KMS-11 (cell line): ENCODE data around the gene NUDCD3.

Experiments
- H2AFZ ChIP-seq: fragments of 200-600 bp; sonication (generic); 2 replicates; pipeline ENCODE4 v1.6.1; 2016; ENCODE audit warnings: antibody characterized with exemption, mixed run types, low read depth
- H3K27ac ChIP-seq: fragments of 200-600 bp; sonication (generic); 2 replicates; pipeline ENCODE4 v1.6.1; 2016; ENCODE audit warnings: mild to moderate bottlenecking, mixed run types
- H3K27me3 ChIP-seq: fragments of 200-600 bp; sonication (generic); 2 replicates; pipeline ENCODE4 v1.6.1; 2017; ENCODE audit warnings: mild to moderate bottlenecking, low read depth, mixed run types, moderate library complexity; ENCODE audit not compliant: insufficient read depth
- H3K36me3 ChIP-seq: fragments of 200-600 bp; sonication (generic); 2 replicates; pipeline ENCODE4 v1.6.1; 2017; ENCODE audit warnings: mild to moderate bottlenecking, mixed run types; ENCODE audit not compliant: insufficient read depth
- H3K4me1 ChIP-seq: fragments of 200-600 bp; sonication (generic); 2 replicates; pipeline ENCODE4 v1.6.1; 2016; ENCODE audit warnings: mild to moderate bottlenecking, low read depth, mixed run types; ENCODE audit not compliant: poor library complexity, severe bottlenecking
- H3K4me2 ChIP-seq: fragments of 200-600 bp; sonication (generic); 2 replicates; pipeline ENCODE4 v1.7.0; 2016; ENCODE audit warnings: mild to moderate bottlenecking, mixed run types
- H3K4me3 ChIP-seq: fragments of 200-600 bp; sonication (generic); IDR thresholded peaks from 2 replicates; pipeline ENCODE4 v1.6.1; 2017; ENCODE audit warnings: low read depth, low read length, mixed read lengths; ENCODE audit not compliant: insufficient read depth
- H3K79me2 ChIP-seq: fragments of 200-600 bp; sonication (generic); 2 replicates; pipeline ENCODE4 v1.6.1; 2016; ENCODE audit warnings: low read depth, mixed run types; ENCODE audit not compliant: insufficient read depth
- H3K9ac ChIP-seq: fragments of 200-600 bp; sonication (generic); 2 replicates; pipeline ENCODE4 v1.6.1; 2016; ENCODE audit warnings: mild to moderate bottlenecking, mixed run types
- H4K20me1 ChIP-seq: fragments of 200-600 bp; sonication (generic); 2 replicates; pipeline ENCODE4 v1.6.1; 2016; ENCODE audit warnings: mild to moderate bottlenecking, mixed run types; ENCODE audit not compliant: insufficient read depth
- TF ChIP-seq, protein P1 (sequence below): fragments of 200-600 bp; sonication (generic); conservative IDR thresholded peaks from 2 replicates; pipeline ENCODE4 v1.6.1; 2017; ENCODE audit warnings: low read depth, mild to moderate bottlenecking, antibody characterized with exemption, low read length, moderate library complexity, mixed read lengths

Gene NUDCD3

DNA sequence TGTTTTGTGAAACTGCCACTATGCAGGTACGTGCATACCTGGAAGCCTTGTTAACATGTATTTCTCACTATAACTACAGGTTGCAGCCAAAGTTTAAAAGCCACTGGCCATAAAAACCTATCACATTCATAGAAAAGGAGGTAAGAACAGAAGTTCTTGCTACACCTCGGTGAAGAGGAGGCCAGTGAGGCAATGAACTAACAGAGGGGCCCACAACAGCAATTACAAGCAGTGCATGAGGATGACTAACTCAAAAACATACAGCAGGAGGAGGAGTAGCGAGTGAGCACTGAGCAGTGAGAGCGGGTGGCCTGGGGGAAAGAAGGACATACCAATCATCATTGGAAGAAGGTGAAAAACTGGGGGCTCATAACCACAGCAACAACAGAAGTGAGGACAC lies 51.6 kb downstream of the NUDCD3 start:
- H3K79me2 ChIP-seq: 0 out of 2 replicates have a peak, but pooled peaks cover 7% of the 10 kb centered on the region
- TF ChIP-seq, protein P1, sequence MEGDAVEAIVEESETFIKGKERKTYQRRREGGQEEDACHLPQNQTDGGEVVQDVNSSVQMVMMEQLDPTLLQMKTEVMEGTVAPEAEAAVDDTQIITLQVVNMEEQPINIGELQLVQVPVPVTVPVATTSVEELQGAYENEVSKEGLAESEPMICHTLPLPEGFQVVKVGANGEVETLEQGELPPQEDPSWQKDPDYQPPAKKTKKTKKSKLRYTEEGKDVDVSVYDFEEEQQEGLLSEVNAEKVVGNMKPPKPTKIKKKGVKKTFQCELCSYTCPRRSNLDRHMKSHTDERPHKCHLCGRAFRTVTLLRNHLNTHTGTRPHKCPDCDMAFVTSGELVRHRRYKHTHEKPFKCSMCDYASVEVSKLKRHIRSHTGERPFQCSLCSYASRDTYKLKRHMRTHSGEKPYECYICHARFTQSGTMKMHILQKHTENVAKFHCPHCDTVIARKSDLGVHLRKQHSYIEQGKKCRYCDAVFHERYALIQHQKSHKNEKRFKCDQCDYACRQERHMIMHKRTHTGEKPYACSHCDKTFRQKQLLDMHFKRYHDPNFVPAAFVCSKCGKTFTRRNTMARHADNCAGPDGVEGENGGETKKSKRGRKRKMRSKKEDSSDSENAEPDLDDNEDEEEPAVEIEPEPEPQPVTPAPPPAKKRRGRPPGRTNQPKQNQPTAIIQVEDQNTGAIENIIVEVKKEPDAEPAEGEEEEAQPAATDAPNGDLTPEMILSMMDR: no peak
- no peaks in the 10 kb centered on the region for H3K4me1 ChIP-seq
- no peaks in the 10 kb centered on the region for H3K36me3 ChIP-seq
- H4K20me1 ChIP-seq: 0 out of 2 replicates have a peak, but pooled peaks cover 4% of the 10 kb centered on the region
- no peak overlapping the region for H3K27ac ChIP-seq
- no peak overlapping the region for H3K9ac ChIP-seq
- H2AFZ ChIP-seq: no peak overlapping the region
- H3K4me3 ChIP-seq: no peak overlapping the region
- H3K4me2 ChIP-seq: no peak overlapping the region
- no peaks in the 10 kb centered on the region for H3K27me3 ChIP-seq

GRCh38 chr7:44434201-44434600 lies 56.3 kb downstream of the NUDCD3 start:
- Histone ChIP-seq H3K4me1 (no peaks in the 10 kb centered on the region), H3K4me2 (no peak overlapping the region), H3K79me2 (no peaks in the 10 kb centered on the region), H3K9ac (no peak overlapping the region), H3K27ac (no peak overlapping the region), H3K36me3 (no peaks in the 10 kb centered on the region), H3K27me3 (no peaks in the 10 kb centered on the region), H2AFZ (no peak overlapping the region), H4K20me1 (0 out of 2 replicates have a peak, but pooled peaks cover 4% of the 10 kb centered on the region), H3K4me3 (no peak overlapping the region)
- TF ChIP-seq, protein P1: no peak

DNA sequence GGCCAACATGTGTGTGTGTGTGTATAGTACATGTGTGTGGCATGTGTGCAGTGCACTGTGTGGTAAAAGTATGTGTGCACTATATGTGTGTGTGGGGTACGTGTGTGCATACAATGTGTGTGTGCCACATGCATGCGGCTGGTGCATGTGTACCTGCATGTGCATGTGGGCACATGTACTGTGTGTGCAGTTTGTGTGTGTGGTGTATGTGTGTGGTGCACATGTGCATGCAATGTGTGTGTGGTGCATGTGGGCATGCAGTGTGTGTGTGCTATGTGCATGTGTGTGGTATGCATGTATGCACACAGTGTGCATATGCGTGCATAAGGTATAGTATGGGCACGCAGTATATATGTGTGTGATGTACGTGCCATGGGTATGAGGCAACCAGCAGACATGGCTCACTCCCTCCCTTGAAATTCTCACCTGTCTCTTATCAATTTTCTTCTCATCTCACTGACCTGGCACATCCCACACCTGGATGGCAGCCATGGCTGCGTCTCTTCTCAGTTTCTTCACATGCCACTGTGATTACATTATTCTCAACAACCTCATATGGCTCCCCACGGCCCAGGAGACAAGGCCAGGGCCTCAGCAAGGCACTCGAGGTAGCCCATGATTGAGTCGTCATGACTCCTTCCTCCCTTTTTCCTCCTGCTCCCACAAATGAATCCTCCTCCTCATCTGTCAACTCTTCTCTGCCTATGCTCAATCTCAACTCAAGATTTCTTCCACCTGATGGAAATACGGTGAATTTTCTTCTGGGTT lies 57.0 kb downstream of the NUDCD3 start:
- H3K4me2 ChIP-seq: no peak overlapping the region
- H3K79me2 ChIP-seq: no peaks in the 10 kb centered on the region
- TF ChIP-seq, protein P1: no peak
- no peaks in the 10 kb centered on the region for H3K36me3 ChIP-seq
- no peaks in the 10 kb centered on the region for H3K4me1 ChIP-seq
- H4K20me1 ChIP-seq: 0 out of 2 replicates have a peak, but pooled peaks cover 4% of the 10 kb centered on the region
- H3K27ac ChIP-seq: no peak overlapping the region
- H3K9ac ChIP-seq: no peak overlapping the region
- H2AFZ ChIP-seq: no peak overlapping the region
- H3K27me3 ChIP-seq: no peaks in the 10 kb centered on the region
- no peak overlapping the region for H3K4me3 ChIP-seq

GRCh38 chr7:44432381-44432977 lies 58.0 kb downstream of the NUDCD3 start:
- no peaks in the 10 kb centered on the region for H3K36me3 ChIP-seq
- no peak overlapping the region for H3K4me3 ChIP-seq
- H4K20me1 ChIP-seq: 0 out of 2 replicates have a peak, but pooled peaks cover 3% of the 10 kb centered on the region
- no peak overlapping the region for H3K4me2 ChIP-seq
- H3K4me1 ChIP-seq: no peaks in the 10 kb centered on the region
- H3K27me3 ChIP-seq: no peaks in the 10 kb centered on the region
- H3K79me2 ChIP-seq: no peaks in the 10 kb centered on the region
- TF ChIP-seq, protein P1: no peak
- no peak overlapping the region for H3K9ac ChIP-seq
- H2AFZ ChIP-seq: no peak overlapping the region
- H3K27ac ChIP-seq: no peak overlapping the region
